Sigmoid colon (tissue), 4 donors: ENCODE measurements around the gene PRPF40B.

ENCODE experiments used
- CTCF ChIP-seq, 4 experiments: fragments of 450-650 bp in 3 of 4; fragments of 200-600 bp in 1 of 4; IDR thresholded peaks; one replicate each; pipeline ENCODE4 v1.5.1; 2016 to 2019; ENCODE audit warnings: antibody characterized with exemption in 4 of 4, mild to moderate bottlenecking in 3 of 4, moderate library complexity in 2 of 4
- POLR2A ChIP-seq, 2 donors: fragments of 450-650 bp; IDR thresholded peaks; one replicate each; pipeline ENCODE4 v1.6.1; 2016; ENCODE audit warnings: antibody characterized with exemption in 2 of 2, mild to moderate bottlenecking in 2 of 2, moderate library complexity in 2 of 2
- POLR2AphosphoS5 ChIP-seq, 4 donors: sonication (generic); formaldehyde crosslinking; IDR thresholded peaks; one replicate each; pipeline ENCODE4 v1.6.1; 2017; ENCODE audit warnings: antibody characterized with exemption in 4 of 4

GRCh38 chr12:49684310-49684854 is 61.0 kb downstream of the PRPF40B start:
- TF ChIP-seq POLR2AphosphoS5 (IDR thresholded peaks at IDR 0.05) (no peak), CTCF (IDR thresholded peaks at IDR 0.05) (no peak), POLR2A (IDR thresholded peaks at IDR 0.05) (no peak)
